NCI-H2227 (cell line): ENCODE data around the gene RDH5.

Experiments
- DNase-seq: peaks from one replicate; lab custom pipeline; 2025; ENCODE audit not compliant: unreplicated experiment; lab: John Stamatoyannopoulos, UW

Gene RDH5

GRCh38 chr12:55695349-55695748, 24.8 kb upstream of the RDH5 start:
- DNase-seq: no peak

- DNase-seq: no peak
These were observed 24.1 kb upstream of the RDH5 start for GRCh38 chr12:55696141-55696540.

GRCh38 chr12:55696796-55697462, 23.3 kb upstream of the RDH5 start:
- no peak for DNase-seq

- DNase-seq: no peak
These were observed 22.5 kb upstream of the RDH5 start for GRCh38 chr12:55697686-55698085.

- DNase-seq: no peak
These were observed 21.8 kb upstream of the RDH5 start for GRCh38 chr12:55698241-55698955.

GRCh38 chr12:55698965-55699364, 21.2 kb upstream of the RDH5 start:
- no peak for DNase-seq

- no peak for DNase-seq
These were observed 20.6 kb upstream of the RDH5 start for GRCh38 chr12:55699471-55700055.

- DNase-seq: no peak
These were observed 19.8 kb upstream of the RDH5 start for GRCh38 chr12:55700255-55701018.

- no peak for DNase-seq
These were observed 17.3 kb upstream of the RDH5 start for GRCh38 chr12:55702861-55703260.

GRCh38 chr12:55703288-55703687, 16.9 kb upstream of the RDH5 start:
- no peak for DNase-seq

GRCh38 chr12:55703901-55704761, 16.1 kb upstream of the RDH5 start:
- DNase-seq: no peak

- no peak for DNase-seq
These were observed 15.1 kb upstream of the RDH5 start for GRCh38 chr12:55704824-55705718.

- DNase-seq: peak; percentile 8
These were observed 14.3 kb upstream of the RDH5 start for GRCh38 chr12:55705782-55706402.

GRCh38 chr12:55706568-55707218, 13.5 kb upstream of the RDH5 start:
- DNase-seq: no peak

- peak; percentile 47 for DNase-seq
These were observed 12.9 kb upstream of the RDH5 start for GRCh38 chr12:55707219-55707671.

GRCh38 chr12:55707841-55708694, 12.1 kb upstream of the RDH5 start, which contains the start of gene ITGA7:
TSS of gene ITGA7 (minus strand) at chr12:55707904. CDS start at chr12:55707682, 222 bp downstream.
- DNase-seq: peak; percentile 89

GRCh38 chr12:55708695-55709233, 11.4 kb upstream of the RDH5 start:
- no peak for DNase-seq
